HG03354 (cell line): ENCODE results near the gene GOLGA6L9.
"Not testable (repeated sequence)": the region's sequence is repeated elsewhere in the genome, so short reads cannot be mapped to it uniquely, and the experiment has no call there.

Source experiments
- ATAC-seq: cut with Tn5 transposase; IDR thresholded peaks from one replicate; pipeline ENCODE4 v1.9.1; 2021; ENCODE audit warnings: mild to moderate bottlenecking; ENCODE audit not compliant: unreplicated experiment, poor library complexity, severe bottlenecking

The GOLGA6L9 gene

DNA sequence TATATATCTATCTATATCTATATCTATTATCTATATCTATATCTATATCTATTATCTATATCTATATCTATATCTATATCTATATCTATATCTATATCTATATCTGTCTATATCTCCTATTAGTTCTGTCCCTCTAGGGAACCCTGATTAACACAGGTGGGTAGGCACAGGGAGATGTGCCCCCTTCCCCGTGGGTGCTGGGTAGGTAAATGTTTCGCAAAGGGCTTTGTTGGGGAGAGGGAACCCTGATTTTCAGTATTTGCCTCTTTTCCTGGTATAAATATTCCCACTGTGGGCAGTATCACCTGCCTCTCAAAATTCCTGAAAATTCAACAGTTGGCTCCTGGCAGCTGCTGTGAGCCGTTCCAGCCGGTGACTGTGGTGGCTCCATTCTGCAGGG is 27.7 kb downstream of the GOLGA6L9 start:
- not testable (repeated sequence) for ATAC-seq

DNA sequence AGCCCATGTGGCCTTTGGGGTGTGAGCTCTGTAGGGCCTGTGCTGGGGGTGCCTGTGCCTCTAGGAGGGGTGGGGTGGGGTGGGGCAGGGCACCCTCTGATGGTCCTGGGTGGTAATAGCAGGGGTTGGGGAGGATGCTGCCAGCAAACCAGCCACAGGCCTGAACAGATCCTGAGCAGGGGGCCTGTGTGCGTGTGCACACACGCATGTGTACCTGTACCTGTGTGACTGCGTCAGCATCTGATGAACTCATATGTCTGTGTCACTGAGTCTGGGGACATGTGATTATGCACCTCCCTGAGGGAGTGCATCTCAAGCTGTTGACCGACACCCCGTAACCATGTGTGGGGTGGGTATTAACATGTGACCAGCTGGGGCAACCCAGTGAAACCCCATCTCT is 36.0 kb downstream of the GOLGA6L9 start:
- not testable (repeated sequence) for ATAC-seq

DNA sequence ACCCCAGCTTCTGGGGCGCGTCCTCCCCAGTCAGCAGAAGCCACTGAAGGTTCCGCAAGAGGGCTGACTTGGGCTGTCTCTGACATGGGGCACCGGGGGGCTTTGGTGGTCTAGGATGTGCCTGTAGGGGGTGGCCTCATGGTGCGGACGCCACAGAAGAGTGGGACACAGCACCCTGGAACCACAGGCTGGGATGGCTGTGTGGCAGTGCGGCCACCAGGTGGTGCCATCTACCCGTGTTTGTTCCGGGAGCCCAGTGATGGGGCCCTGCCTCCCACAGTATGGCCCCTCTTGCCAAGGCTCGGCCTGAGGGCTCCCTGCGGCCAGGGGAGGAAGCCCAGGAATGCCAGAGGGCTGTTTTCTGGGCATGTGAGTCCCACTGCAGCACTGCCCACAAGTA is 38.6 kb downstream of the GOLGA6L9 start:
- ATAC-seq = peak; percentile 99

DNA sequence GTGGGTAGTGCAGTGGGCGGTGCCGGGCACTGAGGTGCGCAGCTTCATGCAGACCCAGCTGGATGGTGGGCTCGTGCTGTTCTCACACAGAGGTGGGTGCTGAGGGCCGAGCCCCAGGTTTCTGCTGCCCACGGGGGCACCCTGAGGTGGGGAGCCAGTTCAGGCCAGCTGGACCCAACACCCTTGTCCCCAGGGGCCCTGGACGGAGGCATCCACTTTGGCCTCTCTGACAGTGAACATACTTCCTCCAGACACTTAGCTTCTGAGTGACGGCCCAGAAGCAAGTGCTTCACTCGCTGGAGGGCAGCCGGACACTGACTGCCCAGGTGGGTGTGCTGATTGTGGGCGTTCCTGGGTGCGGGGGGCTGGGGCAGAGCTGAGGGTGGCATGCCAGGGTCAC is 39.8 kb downstream of the GOLGA6L9 start:
- not testable (repeated sequence) for ATAC-seq

DNA sequence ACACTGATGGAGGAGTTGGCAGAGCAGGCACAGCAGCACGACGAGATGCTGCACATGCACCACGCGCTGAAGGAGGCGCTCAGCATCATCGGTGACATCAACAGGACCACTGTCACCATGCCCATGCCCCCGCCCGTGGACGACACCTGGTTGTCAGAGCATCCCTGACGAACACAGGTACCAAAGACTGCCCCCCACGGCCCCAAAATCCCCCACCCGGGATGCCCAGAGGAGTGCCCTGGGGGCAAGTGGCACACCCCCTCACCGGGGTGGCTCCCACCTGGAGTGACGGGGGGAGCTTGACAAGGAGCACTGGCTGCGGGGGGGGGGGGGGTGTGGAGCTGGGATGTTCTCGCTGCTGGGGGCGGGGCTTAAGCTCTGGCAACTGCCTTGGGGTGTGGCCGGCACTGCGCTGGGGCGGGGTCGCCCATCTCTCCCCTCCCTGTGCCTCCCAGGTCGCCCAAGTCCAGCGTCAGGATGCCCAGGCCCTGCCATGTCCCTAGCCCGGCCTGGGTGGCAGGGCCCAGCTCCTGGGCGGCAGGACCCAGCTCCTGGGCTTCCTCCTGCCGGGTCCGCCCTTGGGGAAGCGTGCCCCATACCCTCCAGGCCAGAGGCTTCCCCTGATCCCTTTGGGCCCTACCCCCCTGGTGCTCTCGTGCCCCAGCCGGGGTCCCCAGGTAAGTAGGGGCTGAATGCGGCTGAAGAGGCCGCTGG is 42.8 kb downstream of the GOLGA6L9 start:
- not testable (repeated sequence) for ATAC-seq

DNA sequence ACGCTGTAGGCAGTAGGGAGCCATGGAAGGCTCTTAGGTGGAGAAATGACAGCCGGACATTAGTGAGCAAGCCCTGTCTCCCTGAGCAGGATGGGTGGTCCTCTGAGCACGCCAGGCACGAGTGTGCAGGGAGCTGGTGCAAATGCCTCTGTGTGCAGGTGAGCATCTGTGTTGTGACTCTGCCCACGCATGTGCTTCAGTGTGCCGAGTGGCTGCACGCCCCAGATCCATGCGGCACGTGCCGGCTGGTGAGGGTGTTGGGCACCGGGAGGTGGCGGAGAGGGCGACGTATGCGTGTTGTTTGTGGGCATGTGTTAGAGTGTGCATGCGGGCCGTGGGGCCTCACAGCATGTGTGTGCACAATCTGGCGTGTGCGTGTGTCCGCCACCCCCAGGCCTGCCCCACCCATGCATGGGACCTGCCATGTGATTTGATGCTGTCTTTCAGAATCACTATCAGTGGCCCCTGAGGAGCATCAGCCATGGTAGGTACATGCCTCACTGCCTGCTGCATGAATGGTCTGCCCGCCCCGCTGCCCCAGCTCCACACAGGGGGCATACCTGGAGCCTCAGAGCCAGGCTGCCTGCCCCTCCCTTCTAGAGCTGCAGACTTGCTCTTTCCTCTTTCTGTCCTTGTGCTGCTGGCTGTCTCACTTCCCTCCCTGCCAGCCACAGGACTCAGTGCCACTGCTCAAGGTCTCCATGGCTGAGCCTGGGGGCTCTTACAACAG is 45.1 kb downstream of the GOLGA6L9 start:
- not testable (repeated sequence) for ATAC-seq

DNA sequence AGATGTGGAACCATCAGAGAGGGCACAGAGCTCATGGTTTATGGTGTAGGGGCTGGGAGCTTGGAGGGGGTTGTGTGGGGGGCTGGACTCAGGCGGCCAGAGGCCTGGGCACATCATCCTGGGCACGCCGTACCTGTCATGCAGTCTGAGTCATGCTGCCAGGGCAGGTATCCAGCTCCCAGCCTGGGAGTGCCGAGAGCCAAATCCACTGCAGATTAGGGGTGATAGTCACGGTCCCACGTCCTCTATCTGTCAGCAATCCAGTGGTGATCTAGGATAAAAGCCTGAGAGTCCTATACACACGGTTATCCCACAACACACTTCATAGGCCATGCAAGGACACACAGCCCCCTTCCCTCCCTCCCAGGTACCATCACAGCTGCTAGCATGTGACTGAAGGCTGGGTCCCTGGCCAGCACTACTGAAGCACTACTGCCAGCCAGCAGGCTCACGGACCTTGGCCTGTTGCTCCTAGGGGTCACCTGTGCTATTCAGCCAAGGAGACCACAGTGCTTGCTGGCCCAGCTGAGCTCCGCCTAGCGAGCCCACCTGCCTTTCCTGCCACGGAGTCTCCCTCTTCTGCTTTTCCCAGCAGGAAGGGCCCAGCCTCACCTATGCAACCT is 45.8 kb downstream of the GOLGA6L9 start:
- not testable (repeated sequence) for ATAC-seq

DNA sequence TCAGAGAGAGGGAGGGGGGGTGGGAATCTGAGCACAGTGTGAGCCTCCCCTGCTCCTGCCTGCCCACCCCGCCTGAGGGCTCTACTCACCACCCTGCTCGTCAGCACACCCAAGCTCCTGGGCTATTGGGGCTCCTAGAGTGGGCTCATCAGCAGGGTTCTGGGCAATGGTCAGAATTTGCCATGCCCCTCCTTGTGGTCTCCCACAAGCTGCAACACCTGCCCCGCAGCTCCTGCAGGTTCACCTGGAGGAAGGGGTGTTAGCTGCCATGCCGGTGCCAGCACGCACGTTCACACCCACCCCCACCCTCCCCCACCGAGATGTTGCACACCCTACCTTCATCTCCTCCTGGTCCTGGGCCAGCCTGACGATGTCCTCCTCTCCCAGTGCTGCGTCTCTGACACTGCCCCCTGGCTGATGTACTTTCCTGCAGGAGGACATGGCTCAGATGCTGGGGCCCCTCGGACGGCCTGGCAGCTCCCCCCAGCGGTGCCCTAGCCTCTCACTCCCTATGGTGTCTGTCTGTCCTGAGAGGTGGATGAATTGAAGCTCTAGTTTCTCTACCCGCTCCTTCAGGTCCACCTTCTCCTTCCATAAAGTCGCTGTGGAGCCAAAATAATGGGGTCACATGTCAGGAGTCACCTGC is 47.2 kb downstream of the GOLGA6L9 start:
- ATAC-seq = not testable (repeated sequence)

DNA sequence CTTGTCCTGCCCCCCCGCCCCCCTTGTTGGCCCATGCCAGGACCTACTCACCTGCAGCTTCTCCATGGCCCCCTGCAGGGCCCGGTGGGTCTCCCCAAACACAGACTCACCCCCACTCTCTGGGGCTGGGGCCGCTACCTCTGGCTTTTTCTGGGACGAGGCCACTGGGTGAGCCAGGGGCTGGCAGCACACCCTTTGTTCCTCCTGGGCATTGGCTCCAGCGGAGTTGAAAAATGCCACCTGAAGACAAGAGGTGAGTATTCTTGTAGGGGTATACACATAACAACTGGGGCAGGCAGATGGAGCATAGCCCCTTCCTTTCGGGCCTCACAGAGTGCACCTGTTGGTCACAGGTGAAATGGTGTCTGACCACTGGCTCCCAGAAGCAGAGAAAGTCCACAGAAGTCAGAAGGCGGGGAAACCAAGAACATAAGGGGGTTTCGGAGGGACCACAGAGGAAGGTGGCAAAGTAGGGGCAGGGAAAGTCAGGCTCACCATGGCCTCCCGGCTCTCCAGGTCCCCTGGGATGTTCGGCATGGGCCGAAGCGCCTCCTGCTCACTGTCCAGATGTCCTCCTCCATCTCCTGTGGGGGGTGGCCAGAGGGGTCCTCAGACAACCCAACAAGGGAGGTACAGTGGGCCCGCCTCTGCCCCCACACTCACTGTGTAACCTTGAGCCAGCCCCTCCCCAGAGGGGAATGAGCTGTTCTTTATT is 47.9 kb downstream of the GOLGA6L9 start:
- not testable (repeated sequence) for ATAC-seq
